Gastrocnemius medialis (tissue), 4 donors: ENCODE measurements around the gene GRM8.

ENCODE experiments used
- POLR2A ChIP-seq, 2 donors: fragments of 450-650 bp; IDR thresholded peaks; one replicate each; pipeline ENCODE4 v1.6.1; 2017; ENCODE audit warnings: antibody characterized with exemption in 2 of 2, mild to moderate bottlenecking in 2 of 2, moderate library complexity in 2 of 2
- TF ChIP-seq, protein P1 (sequence below), 5 experiments: fragments of 450-650 bp in 3 of 5; fragments of 200-600 bp in 2 of 5; sonication (generic) in 2 of 5; IDR thresholded peaks in 4 of 5; conservative IDR thresholded peaks in 1 of 5; 1 replicate in 4 of 5; 2 replicates in 1 of 5; pipeline ENCODE4 v1.5.1; 2016 to 2019; ENCODE audit warnings: antibody characterized with exemption in 5 of 5, mild to moderate bottlenecking in 3 of 5, moderate library complexity in 3 of 5

GRCh38 chr7:126442908-126443307 is 809.8 kb downstream of the GRM8 start:
- TF ChIP-seq, protein P1, sequence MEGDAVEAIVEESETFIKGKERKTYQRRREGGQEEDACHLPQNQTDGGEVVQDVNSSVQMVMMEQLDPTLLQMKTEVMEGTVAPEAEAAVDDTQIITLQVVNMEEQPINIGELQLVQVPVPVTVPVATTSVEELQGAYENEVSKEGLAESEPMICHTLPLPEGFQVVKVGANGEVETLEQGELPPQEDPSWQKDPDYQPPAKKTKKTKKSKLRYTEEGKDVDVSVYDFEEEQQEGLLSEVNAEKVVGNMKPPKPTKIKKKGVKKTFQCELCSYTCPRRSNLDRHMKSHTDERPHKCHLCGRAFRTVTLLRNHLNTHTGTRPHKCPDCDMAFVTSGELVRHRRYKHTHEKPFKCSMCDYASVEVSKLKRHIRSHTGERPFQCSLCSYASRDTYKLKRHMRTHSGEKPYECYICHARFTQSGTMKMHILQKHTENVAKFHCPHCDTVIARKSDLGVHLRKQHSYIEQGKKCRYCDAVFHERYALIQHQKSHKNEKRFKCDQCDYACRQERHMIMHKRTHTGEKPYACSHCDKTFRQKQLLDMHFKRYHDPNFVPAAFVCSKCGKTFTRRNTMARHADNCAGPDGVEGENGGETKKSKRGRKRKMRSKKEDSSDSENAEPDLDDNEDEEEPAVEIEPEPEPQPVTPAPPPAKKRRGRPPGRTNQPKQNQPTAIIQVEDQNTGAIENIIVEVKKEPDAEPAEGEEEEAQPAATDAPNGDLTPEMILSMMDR (IDR thresholded peaks at IDR 0.05 in 4 of 5, conservative IDR thresholded peaks at IDR 0.05 in 1 of 5), result no peak
- no peak for TF ChIP-seq POLR2A (IDR thresholded peaks at IDR 0.05)
